Fibroblast of lung (primary cell): ENCODE results near the gene DBNDD1. TPM values are rescaled to one million over a fixed set of nuclear protein-coding genes. Genes with fewer than 3 reads are reported as not detected.

Experiments
- DNase-seq, 2 donors: peaks; one replicate each; pipeline versions ENCODE4 v3.0.0 to v3.0.0-alpha.2; 2010; ENCODE audit warnings: low read depth in 2 of 2
- H2AFZ ChIP-seq: 2 replicates; pipeline ENCODE4 v1.5.1; 2012; ENCODE audit warnings: low read length, control low read depth, inconsistent platforms
- H3K27ac ChIP-seq: 2 replicates; pipeline ENCODE4 v1.5.1; 2011; ENCODE audit warnings: low read length, control low read depth; ENCODE audit not compliant: insufficient read depth
- H3K27me3 ChIP-seq: 2 replicates; pipeline ENCODE4 v1.5.1; 2011; ENCODE audit warnings: mild to moderate bottlenecking, low read length; ENCODE audit not compliant: control insufficient read depth, insufficient read depth
- H3K36me3 ChIP-seq: 2 replicates; pipeline ENCODE4 v1.5.1; 2011; ENCODE audit warnings: low read length; ENCODE audit not compliant: control insufficient read depth, insufficient read depth
- H3K4me1 ChIP-seq: 2 replicates; pipeline ENCODE4 v1.5.1; 2011; ENCODE audit warnings: low read length; ENCODE audit not compliant: control insufficient read depth, insufficient read depth; ENCODE audit errors: extremely low read depth
- H3K4me2 ChIP-seq: 2 replicates; pipeline ENCODE4 v1.5.1; 2011; ENCODE audit warnings: low read length, control low read depth; ENCODE audit not compliant: insufficient read depth; ENCODE audit errors: extremely low read depth
- H3K4me3 ChIP-seq, 4 experiments: fragments of 200-600 bp in 1 of 4; sonication (generic) in 1 of 4; replicated peaks in 1 of 4; 2 replicates each; pipeline ENCODE4 v1.5.1; 2011 to 2016; ENCODE audit warnings: low read length in 4 of 4, low read depth in 3 of 4, mild to moderate bottlenecking in 3 of 4, control low read depth in 2 of 4, inconsistent platforms in 1 of 4, mixed read lengths in 1 of 4; ENCODE audit not compliant: insufficient read depth in 1 of 4; ENCODE audit errors: control extremely low read depth in 1 of 4
- H3K79me2 ChIP-seq: 2 replicates; pipeline ENCODE4 v1.5.1; 2012; ENCODE audit warnings: mild to moderate bottlenecking, low read length, inconsistent platforms; ENCODE audit not compliant: control insufficient read depth, insufficient read depth
- H3K9ac ChIP-seq: 2 replicates; pipeline ENCODE4 v1.5.1; 2011; ENCODE audit warnings: mild to moderate bottlenecking, low read length, control low read depth; ENCODE audit not compliant: insufficient read depth
- H3K9me3 ChIP-seq: 2 replicates; pipeline ENCODE4 v1.5.1; 2012; ENCODE audit warnings: low read depth, low read length; ENCODE audit not compliant: control insufficient read depth, insufficient read depth
- H4K20me1 ChIP-seq: 2 replicates; pipeline ENCODE4 v1.5.1; 2011; ENCODE audit warnings: low read length; ENCODE audit not compliant: control insufficient read depth, insufficient read depth; ENCODE audit errors: extremely low read depth
- CTCF ChIP-seq, 2 donors: IDR thresholded peaks in 1 of 2; conservative IDR thresholded peaks in 1 of 2; 1 replicate in 1 of 2; 2 replicates in 1 of 2; pipeline ENCODE4 v1.5.1; 2011 to 2012; ENCODE audit warnings: low read length in 2 of 2, control low read depth in 1 of 2, inconsistent platforms in 1 of 2, low read depth in 1 of 2, mild to moderate bottlenecking in 1 of 2
- EZH2 ChIP-seq: IDR thresholded peaks from 2 replicates; pipeline ENCODE4 v1.5.1; 2012; ENCODE audit warnings: low read length, control low read depth, mild to moderate bottlenecking; ENCODE audit errors: missing control alignments
- polyA plus RNA-seq, 2 donors: library from polyadenylated mRNA; depleted of rRNA in 1 of 2; stranded (reverse) in 1 of 2; unstranded in 1 of 2; fragments of >200 nt; gene quantifications; 2 replicates each; pipeline ENCODE4 v1.2.1, GENCODE V29; 2011 to 2012; ENCODE audit warnings: missing spikeins in 1 of 2
- total RNA-seq: library from RNA; depleted of rRNA; stranded (reverse); fragments of >200 nt; gene quantifications from 2 replicates; pipeline ENCODE4 v1.2.1, GENCODE V29; 2014

DBNDD1 gene
- total and polyA plus RNA-seq, 2 donors (not counting 1 experiment from before 2014, with no cell fraction given) = 2.1 to 3.6 TPM

DNA sequence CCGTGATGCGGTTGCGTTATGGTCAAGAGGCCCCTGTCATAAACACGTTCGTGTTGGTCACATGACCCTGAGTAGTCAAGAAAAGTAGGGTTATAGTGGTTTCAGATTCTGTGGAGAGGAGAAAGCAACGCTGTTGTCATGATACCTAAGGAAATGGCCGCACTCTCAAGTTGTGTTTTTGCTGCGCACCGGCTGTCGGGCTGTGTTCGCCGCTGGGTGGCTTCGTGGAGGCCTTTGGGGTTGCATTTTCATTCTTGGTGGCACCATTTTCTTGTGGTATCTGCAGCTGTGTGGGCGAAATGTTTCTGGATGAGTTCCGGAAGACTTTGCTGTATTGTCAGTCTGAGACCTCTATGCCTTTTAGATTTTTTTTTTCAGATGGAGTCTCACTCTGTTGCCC, 35.7 kb downstream of the DBNDD1 start:
- H2AFZ ChIP-seq = no peak overlapping the region
- H3K27me3 ChIP-seq = no peaks in the 10 kb centered on the region
- TF ChIP-seq EZH2 = no peak
- no peak for TF ChIP-seq CTCF (conservative IDR thresholded peaks at IDR 0.05 in 1 of 2, IDR thresholded peaks at IDR 0.05 in 1 of 2; ENCODE audit: low read depth in 1 of 2, low read length in 2 of 2)
- no peaks in the 10 kb centered on the region for H4K20me1 ChIP-seq
- H3K4me3 ChIP-seq = no peak overlapping the region
- no peaks in the 10 kb centered on the region for H3K4me1 ChIP-seq
- H3K79me2 ChIP-seq = no peaks in the 10 kb centered on the region
- H3K9ac ChIP-seq = no peak overlapping the region
- no peak overlapping the region for H3K4me2 ChIP-seq
- H3K27ac ChIP-seq = no peak overlapping the region
- DNase-seq = no peak
- no peaks in the 10 kb centered on the region for H3K9me3 ChIP-seq
- H3K36me3 ChIP-seq = peaks cover 21% of the 10 kb centered on the region

- no peak for DNase-seq
- H3K9me3 ChIP-seq = no peaks in the 10 kb centered on the region
- no peaks in the 10 kb centered on the region for H4K20me1 ChIP-seq
- no peak for TF ChIP-seq CTCF (conservative IDR thresholded peaks at IDR 0.05 in 1 of 2, IDR thresholded peaks at IDR 0.05 in 1 of 2; ENCODE audit: low read depth in 1 of 2, low read length in 2 of 2)
- no peak for TF ChIP-seq EZH2
- H3K4me2 ChIP-seq = no peak overlapping the region
- no peaks in the 10 kb centered on the region for H3K27me3 ChIP-seq
- H2AFZ ChIP-seq = no peak overlapping the region
- H3K27ac ChIP-seq = no peak overlapping the region
- H3K4me3 ChIP-seq = no peak overlapping the region
- no peak overlapping the region for H3K9ac ChIP-seq
- no peaks in the 10 kb centered on the region for H3K4me1 ChIP-seq
- H3K79me2 ChIP-seq = peaks cover 7% of the 10 kb centered on the region
- H3K36me3 ChIP-seq = peaks cover 19% of the 10 kb centered on the region
Observed at GRCh38 chr16:89982318-89982717, 36.9 kb downstream of the DBNDD1 start.

- H3K27ac ChIP-seq = no peak overlapping the region
- H3K36me3 ChIP-seq = peaks cover 19% of the 10 kb centered on the region
- no peaks in the 10 kb centered on the region for H3K9me3 ChIP-seq
- peaks cover 12% of the 10 kb centered on the region for H3K79me2 ChIP-seq
- no peak for TF ChIP-seq EZH2
- TF ChIP-seq CTCF (conservative IDR thresholded peaks at IDR 0.05 in 1 of 2, IDR thresholded peaks at IDR 0.05 in 1 of 2; ENCODE audit: low read depth in 1 of 2, low read length in 2 of 2) = no peak
- H3K9ac ChIP-seq = no peak overlapping the region
- no peak for DNase-seq
- no peak overlapping the region for H2AFZ ChIP-seq
- no peaks in the 10 kb centered on the region for H3K27me3 ChIP-seq
- H3K4me1 ChIP-seq = no peaks in the 10 kb centered on the region
- H3K4me2 ChIP-seq = no peak overlapping the region
- no peaks in the 10 kb centered on the region for H4K20me1 ChIP-seq
- no peak overlapping the region for H3K4me3 ChIP-seq
Observed at GRCh38 chr16:89981414-89981813, 37.8 kb downstream of the DBNDD1 start.
